Kidney epithelial cell (primary cell): ENCODE measurements around the gene RBM41. TPM values are rescaled to one million over a fixed set of nuclear protein-coding genes. Genes with fewer than 3 reads are reported as not detected.
"Not testable (repeated sequence)": the region's sequence is repeated elsewhere in the genome, so short reads cannot be mapped to it uniquely, and the experiment has no call there.

Source experiments
- DNase-seq: peaks from one replicate; pipeline ENCODE4 v3.0.0-alpha.2; 2010; ENCODE audit warnings: low read depth
- H3K27me3 ChIP-seq: 2 replicates; pipeline ENCODE4 v1.6.0; 2011; ENCODE audit warnings: low read length; ENCODE audit not compliant: control insufficient read depth, insufficient read depth
- H3K36me3 ChIP-seq: 2 replicates; pipeline ENCODE4 v1.5.1; 2011; ENCODE audit warnings: low read length; ENCODE audit not compliant: control insufficient read depth, insufficient read depth
- H3K4me3 ChIP-seq: 2 replicates; pipeline ENCODE4 v1.5.1; 2011; ENCODE audit warnings: low read depth, mild to moderate bottlenecking, control low read depth, low read length
- total RNA-seq: library from RNA; depleted of rRNA; stranded (reverse); fragments of >200 nt; gene quantifications from 2 replicates; pipeline ENCODE4 v1.2.3, GENCODE V29; 2015
- TF ChIP-seq, protein P1 (sequence below): IDR thresholded peaks from 2 replicates; pipeline ENCODE4 v1.5.1; 2011; ENCODE audit warnings: mild to moderate bottlenecking, moderate library complexity, low read length, control low read depth, inconsistent platforms; ENCODE audit not compliant: insufficient read depth, poor library complexity, severe bottlenecking

The RBM41 gene
- total RNA-seq: 13.1 and 20.8 TPM in 2 replicates

DNA sequence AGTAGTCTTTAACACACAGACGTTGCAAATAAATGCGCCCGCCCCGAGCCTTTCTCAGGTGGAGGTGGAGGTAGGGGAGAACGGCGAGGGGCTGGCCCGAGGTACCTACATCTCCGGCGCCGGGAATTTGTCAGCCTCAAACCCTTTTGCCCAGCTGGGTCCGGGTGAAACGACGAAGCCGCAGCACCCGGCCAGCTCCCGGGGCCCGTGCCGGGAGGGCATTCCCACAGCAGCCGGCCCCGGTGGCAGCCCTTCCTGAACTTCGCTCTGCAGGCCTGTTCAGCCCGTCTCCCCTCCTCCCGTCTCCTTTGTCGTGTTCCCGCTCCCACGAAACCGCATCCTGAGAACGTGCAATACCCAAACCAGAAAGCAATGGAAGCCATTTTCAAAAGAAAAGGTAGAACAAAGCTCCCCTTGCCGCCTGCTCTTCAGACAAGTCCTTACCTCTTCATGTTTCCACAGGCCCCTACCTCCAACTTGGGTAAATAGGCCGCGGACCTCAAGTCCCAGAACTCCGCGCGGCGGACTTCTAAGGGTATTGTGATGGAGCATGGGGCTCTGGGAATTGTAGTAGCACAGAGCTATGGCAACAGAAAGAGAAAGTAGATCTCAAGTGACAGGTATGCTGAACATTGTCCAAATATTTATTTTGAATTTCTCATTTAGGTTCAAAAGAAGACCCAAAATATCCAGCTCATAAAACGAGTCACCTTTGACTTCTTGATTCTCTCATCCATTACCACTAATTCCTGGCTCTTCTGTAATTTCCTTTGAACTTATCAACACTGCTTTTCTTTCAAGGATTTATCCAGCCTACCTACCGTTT is at the start of gene RBM41:
TSS of gene RBM41 (minus strand) at position 501 of the 826 bp plus-strand sequence. CDS start at position 452, 49 bp downstream.
- peaks cover 6% of the 10 kb centered on the region for H3K27me3 ChIP-seq
- peak within 1 kb of the TSS; percentile 66 for H3K4me3 ChIP-seq
- peak; percentile 45 for DNase-seq
- no peaks in the 10 kb centered on the region for H3K36me3 ChIP-seq
- TF ChIP-seq, protein P1, sequence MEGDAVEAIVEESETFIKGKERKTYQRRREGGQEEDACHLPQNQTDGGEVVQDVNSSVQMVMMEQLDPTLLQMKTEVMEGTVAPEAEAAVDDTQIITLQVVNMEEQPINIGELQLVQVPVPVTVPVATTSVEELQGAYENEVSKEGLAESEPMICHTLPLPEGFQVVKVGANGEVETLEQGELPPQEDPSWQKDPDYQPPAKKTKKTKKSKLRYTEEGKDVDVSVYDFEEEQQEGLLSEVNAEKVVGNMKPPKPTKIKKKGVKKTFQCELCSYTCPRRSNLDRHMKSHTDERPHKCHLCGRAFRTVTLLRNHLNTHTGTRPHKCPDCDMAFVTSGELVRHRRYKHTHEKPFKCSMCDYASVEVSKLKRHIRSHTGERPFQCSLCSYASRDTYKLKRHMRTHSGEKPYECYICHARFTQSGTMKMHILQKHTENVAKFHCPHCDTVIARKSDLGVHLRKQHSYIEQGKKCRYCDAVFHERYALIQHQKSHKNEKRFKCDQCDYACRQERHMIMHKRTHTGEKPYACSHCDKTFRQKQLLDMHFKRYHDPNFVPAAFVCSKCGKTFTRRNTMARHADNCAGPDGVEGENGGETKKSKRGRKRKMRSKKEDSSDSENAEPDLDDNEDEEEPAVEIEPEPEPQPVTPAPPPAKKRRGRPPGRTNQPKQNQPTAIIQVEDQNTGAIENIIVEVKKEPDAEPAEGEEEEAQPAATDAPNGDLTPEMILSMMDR: no peak

DNA sequence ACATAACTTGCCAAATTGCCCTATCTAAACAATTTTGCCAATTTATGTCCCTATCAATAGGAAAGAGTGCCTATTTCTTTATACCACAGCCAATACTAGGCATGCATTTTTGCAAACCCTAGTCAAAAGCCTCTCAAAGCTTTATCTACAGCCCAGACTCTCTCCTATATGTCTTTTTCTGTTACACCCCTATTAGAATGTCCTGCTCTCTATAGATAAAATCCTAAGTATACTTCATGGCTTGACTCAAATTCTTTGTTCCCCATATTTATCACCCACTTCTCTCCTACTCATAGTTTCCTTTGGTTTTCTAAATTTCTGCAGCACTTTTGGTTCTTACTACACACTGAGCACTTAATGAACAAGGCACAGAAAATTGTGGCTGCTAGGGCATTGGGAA is 49.6 kb upstream of the RBM41 start:
- Histone ChIP-seq H3K36me3 (no peaks in the 10 kb centered on the region), H3K4me3 (no peak overlapping the region), H3K27me3 (no peaks in the 10 kb centered on the region)
- TF ChIP-seq, protein P1: no peak
- no peak for DNase-seq

DNA sequence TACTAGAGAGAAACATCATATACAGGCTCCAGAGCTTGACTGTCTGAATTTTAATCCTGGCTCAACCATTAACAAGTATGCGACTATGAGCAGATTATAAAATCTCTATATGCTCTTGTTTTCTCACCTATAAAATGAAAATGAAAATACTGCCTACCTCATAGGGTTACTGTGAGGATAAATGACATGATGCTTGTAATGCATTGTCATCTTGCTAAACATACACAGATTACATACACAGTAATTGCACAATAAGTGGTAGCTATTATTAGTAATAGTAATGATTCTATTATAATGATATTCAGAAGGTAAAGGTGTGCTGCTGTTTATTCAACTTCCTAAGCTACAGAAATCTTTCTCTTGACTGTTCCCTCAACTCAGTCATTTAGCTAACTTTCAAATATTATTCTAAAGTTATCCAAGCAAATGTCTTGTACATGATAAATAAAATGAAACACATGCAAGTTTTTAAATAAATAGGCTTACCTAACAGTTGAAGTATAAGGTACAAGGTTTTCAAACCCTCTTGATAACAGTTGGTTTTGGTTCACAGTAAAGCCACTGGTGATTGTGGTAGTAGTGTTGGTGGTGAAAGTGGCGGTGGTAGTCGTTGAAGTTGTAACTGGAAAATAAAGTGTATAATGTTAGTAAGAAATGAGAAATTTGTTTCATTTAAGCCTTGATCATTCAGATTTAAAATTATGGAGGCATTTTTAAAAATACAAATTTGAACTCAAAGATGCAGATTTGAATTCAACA is 48.7 kb upstream of the RBM41 start:
- TF ChIP-seq, protein P1: no peak
- Histone ChIP-seq H3K36me3 (no peaks in the 10 kb centered on the region), H3K27me3 (no peaks in the 10 kb centered on the region), H3K4me3 (no peak overlapping the region)
- no peak for DNase-seq

DNA sequence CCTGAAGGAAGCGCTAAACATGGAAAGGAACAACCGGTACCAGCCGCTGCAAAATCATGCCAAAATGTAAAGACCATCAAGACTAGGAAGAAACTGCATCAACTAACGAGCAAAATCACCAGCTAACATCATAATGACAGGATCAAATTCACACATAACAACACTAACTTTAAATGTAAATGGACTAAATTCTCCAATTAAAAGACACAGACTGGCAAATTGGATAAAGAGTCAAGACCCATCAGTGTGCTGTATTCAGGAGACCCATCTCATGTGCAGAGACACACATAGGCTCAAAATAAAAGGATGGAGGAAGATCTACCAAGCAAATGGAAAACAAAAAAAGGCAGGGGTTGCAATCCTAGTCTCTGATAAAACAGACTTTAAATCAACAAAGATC is 39.0 kb upstream of the RBM41 start:
- H3K36me3 ChIP-seq, DNase-seq, H3K4me3 ChIP-seq, H3K27me3 ChIP-seq: not testable (repeated sequence)

DNA sequence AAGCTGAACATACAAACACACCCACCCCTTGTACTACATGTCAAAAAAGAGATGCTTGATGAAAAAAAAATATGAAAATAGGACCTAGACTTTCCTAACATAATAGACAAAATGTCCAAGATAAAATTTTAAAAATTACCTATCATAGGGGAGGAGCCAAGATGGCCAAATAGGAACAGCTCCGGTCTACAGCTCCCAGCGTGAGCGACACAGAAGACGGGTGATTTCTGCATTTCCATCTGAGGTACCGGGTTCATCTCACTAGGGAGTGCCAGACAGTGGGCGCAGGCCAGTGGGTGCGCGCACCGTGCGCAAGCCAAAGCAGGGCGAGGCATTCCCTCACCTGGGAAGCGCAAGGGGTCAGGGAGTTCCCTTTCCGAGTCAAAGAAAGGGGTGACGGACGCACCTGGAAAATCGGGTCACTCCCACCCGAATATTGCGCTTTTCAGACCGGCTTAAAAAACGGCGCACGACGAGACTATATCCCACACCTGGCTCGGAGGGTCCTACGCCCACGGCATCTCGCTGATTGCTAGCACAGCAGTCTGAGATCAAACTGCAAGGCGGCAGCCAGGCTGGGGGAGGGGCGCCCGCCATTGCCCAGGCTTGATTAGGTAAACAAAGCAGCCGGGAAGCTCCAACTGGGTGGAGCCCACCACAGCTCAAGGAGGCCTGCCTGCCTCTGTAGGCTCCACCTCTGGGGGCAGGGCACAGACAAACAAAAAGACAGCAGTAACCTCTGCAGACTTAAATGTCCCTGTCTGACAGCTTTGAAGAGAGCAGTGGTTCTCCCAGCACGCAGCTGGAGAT is 37.2 kb upstream of the RBM41 start:
- not testable (repeated sequence) for DNase-seq, H3K36me3 ChIP-seq, H3K27me3 ChIP-seq
- peak overlapping the region; percentile 18 for H3K4me3 ChIP-seq

DNA sequence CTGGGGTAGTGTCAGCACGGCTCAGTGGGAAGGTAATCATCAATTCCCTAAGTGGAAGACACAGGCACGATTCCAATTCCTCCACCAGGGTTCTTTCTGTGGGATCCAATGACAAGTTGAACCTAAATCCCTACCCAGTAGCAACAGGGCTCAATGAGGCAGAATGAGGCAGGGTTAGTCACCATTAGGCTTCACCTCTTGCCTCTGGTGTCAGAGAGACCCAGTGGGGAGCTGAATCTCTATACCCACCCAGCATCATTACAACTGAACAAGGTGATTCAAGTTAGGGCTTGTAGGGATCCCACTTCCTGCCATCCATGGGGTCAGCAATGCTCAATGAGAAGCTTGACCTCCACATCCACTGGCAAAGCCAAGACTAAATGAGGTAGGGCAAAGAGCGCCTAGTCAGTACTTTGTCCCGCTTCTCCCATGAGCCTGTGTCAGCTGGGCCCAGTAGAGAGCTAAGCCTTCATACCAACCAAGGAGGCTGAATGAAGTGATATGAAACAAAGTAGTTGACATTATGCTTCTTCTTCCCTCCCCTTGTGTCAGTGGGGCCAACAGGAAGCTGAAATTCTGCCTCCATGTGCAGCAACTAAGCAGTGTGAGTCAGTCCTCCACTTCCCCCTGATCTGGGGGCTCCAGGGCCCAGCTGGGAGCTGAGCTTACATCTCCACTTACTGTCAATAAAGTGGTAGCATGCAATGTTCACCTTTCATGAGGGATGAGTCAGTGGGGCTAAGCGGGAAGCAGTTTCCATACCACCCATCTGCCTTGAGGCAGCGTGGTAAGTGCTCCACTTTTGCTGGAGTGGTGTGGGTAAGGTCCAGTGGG is 36.4 kb upstream of the RBM41 start:
- TF ChIP-seq, protein P1: no peak
- H3K27me3 ChIP-seq: no peaks in the 10 kb centered on the region
- H3K4me3 ChIP-seq: no peak overlapping the region
- H3K36me3 ChIP-seq: no peaks in the 10 kb centered on the region
- DNase-seq: peak; percentile 14
